Motor neuron (in vitro differentiated cells): ENCODE measurements around the gene UBE2H. TPM values are rescaled to one million over a fixed set of nuclear protein-coding genes. Genes with fewer than 3 reads are reported as not detected.

Experiments used
- ATAC-seq, 8 experiments: fragments of 200-7000 bp; cut with Tn5 transposase; replicated peaks in 6 of 8; 2 replicates each; pipeline ENCODE4 v1.8.0; 2021; ENCODE audit warnings: mild to moderate bottlenecking in 8 of 8, moderate library complexity in 8 of 8
- H3K27ac ChIP-seq, 2 donors: fragments of 250-450 bp; sonication (Bioruptor Pico); 2 replicates each; pipeline ENCODE4 v1.9.0; 2021; ENCODE audit warnings: antibody characterized with exemption in 2 of 2, mild to moderate bottlenecking in 2 of 2, moderate library complexity in 1 of 2
- H3K4me1 ChIP-seq, 2 donors: fragments of 250-450 bp; sonication (Bioruptor Pico); replicated peaks in 1 of 2; 2 replicates each; pipeline ENCODE4 v1.6.1; 2021; ENCODE audit warnings: antibody characterized with exemption in 2 of 2, mild to moderate bottlenecking in 2 of 2, moderate library complexity in 1 of 2
- H3K4me3 ChIP-seq, 5 donors: fragments of 250-450 bp; sonication (Bioruptor Pico); 2 replicates each; pipeline ENCODE4 v1.9.0; 2021; ENCODE audit warnings: antibody characterized with exemption in 5 of 5, mild to moderate bottlenecking in 5 of 5, moderate library complexity in 4 of 5
- WGBS, 10 experiments: fragments of 450-650 bp; shearing (Covaris generic); methylation state at CpG; one replicate each; pipeline ENCODE4 v1.0.0; 2022; 5-methylcytosine and 5-hydroxymethylcytosine counted together
- in situ Hi-C, 9 experiments: fragments of 400-800 bp; cut with MboI; loops; one replicate each; pipeline ENCODE4 v1.15.0; 2021; ENCODE audit warnings: low sequenced_read_pairs in 9 of 9, low pct_unique_long_range_greater_than_20kb in 2 of 9; ENCODE audit not compliant: unreplicated experiment in 9 of 9
- total RNA-seq, 8 experiments: library from RNA; unstranded; fragments of 300-600 nt; gene quantifications; 2 replicates each; pipeline versions ENCODE4 v1.2.3 to v1.2.4, GENCODE V29; 2022

The UBE2H gene
- total RNA-seq, 8 experiments from 2014 or later = 29.4 to 114 (median 47.6) TPM

- in situ Hi-C loops = no loop called here
- WGBS, 10 experiments = 71 to 100% (median 90%) methylated on average over 2 to 5 of the region's 9 CpGs; no CpG with 5 or more reads in 3 of the 10 experiments
- no peak for ATAC-seq
Measured at GRCh38 chr7:129914536-129915272, 38.1 kb downstream of the UBE2H start.

GRCh38 chr7:129913428-129913827 is 39.3 kb downstream of the UBE2H start:
- peaks cover 9 to 10% of the 10 kb centered on the region in 2 donors for H3K4me1 ChIP-seq
- in situ Hi-C loops = no loop called here
- no peak overlapping the region for H3K4me3 ChIP-seq
- ATAC-seq = no peak
- H3K27ac ChIP-seq = no peak overlapping the region
- WGBS, 10 experiments = 90 to 100% (median 97%) methylated on average over 1 to 2 of the region's 3 CpGs; no CpG with 5 or more reads in 6 of the 10 experiments

More at GRCh38 chr7:129914536-129915272, 38.1 kb downstream of the UBE2H start:
- Histone ChIP-seq H3K4me1 (peaks cover 3 to 10% of the 10 kb centered on the region in 2 donors), H3K4me3 (no peak overlapping the region), H3K27ac (no peak overlapping the region)

GRCh38 chr7:129911790-129912189 is 41.0 kb downstream of the UBE2H start:
- H3K4me3 ChIP-seq = no peak overlapping the region
- H3K27ac ChIP-seq = no peak overlapping the region
- ATAC-seq = no peak
- in situ Hi-C loops = no loop called here
- peaks cover 0 to 18% of the 10 kb centered on the region in 2 donors for H3K4me1 ChIP-seq
- 47 to 100% (median 86%) methylated on average over 1 to 6 of the region's 6 CpGs; no CpG with 5 or more reads in 1 of the 10 experiments for WGBS, 10 experiments

DNA sequence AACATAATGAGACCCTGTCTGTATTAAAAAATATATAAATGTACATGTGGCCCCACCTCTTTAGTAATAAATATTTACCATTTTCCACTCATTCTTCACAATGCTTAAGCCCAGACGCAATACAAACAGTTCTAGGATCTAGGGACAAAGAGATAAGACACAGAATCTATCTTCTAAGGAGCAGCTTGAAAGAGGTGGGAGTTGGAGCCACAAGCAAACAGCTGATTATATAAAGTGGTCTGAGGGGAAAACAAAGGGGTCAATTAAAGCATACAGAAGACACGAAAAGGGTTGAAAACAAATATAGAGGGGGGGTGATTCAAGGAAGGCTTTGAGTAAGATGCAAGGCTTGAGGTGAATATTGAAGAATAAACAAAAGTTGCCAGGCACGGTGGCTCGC is 43.1 kb downstream of the UBE2H start:
- ATAC-seq = no peak
- H3K27ac ChIP-seq = no peak overlapping the region
- 86 to 96% (median 90%) methylated on average over 1 to 4 of the region's 4 CpGs; no CpG with 5 or more reads in 4 of the 10 experiments for WGBS, 10 experiments

DNA sequence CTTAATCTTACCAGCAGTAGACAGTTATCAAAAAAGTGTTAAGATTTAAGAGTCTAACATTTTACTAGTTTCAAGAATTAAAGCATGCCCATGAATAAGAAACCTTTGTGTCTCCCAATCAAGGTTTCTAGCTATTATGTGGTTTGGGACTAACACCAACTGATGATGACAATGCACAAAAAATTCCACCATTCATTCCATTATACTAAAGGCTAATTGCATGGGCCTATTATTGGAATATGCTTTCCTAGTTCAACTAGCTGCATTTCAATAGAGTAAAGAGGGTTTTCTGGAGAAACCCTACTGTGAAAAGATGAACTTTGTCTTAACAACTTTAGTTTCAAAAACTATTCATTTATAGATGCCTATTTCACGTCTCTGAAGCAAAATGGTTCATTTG is 44.6 kb downstream of the UBE2H start:
- peaks cover 0 to 15% of the 10 kb centered on the region in 2 donors for H3K4me1 ChIP-seq
- in situ Hi-C loops = no loop called here
- ATAC-seq = peak in 2 of 8 experiments; percentile 19 to 22
- no peak overlapping the region for H3K4me3 ChIP-seq
- H3K27ac ChIP-seq = no peak overlapping the region
- WGBS, 10 experiments = 0 to 71% (median 40%) methylated on average over 1 of the region's 1 CpG; no CpG with 5 or more reads in 3 of the 10 experiments

More for the DNA sequence above, 43.1 kb downstream of the UBE2H start:
- H3K4me1 ChIP-seq = peaks cover 0 to 15% of the 10 kb centered on the region in 2 donors
- in situ Hi-C loops = no loop called here
- H3K4me3 ChIP-seq = no peak overlapping the region

DNA sequence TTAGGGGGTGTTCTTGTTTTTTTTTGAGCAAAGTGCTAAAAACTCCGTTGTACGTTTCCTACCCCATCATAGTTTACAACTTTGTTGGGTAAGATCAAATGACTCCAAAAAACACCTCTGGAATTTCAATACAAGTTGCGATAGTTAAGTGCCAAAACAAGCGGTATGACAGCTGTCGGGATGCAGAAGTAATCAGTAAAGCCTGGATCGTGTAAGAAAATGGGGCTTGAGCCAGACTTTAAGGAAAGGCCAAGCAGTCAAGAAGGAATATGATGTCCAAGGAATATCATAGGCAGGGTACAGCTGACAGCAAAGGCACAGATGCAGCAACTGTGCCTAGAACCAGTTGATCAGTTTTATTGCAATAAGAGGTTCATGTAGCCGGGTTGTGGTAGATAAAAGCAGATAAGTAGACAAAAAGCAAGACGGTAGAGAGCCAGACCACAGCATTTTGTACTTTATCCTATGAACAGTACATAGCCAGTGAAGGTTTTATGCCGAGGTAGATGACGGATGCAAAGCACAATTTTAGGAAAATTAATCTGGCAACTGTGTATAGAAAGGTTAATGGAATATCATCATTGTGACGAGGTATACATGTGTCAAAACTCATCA is 45.5 kb downstream of the UBE2H start:
- Histone ChIP-seq H3K4me1 (peaks cover 0 to 15% of the 10 kb centered on the region in 2 donors), H3K27ac (no peak overlapping the region), H3K4me3 (no peak overlapping the region)
- in situ Hi-C loops = no loop called here
- 77 to 100% (median 92%) methylated on average over 1 to 11 of the region's 11 CpGs for WGBS, 10 experiments
- ATAC-seq = no peak

GRCh38 chr7:129906700-129907099 is 46.1 kb downstream of the UBE2H start:
- Histone ChIP-seq H3K27ac (no peak overlapping the region), H3K4me3 (no peak overlapping the region), H3K4me1 (peaks cover 0 to 15% of the 10 kb centered on the region in 2 donors)
- no peak for ATAC-seq
- 93 to 100% (median 100%) methylated on average over 1 to 5 of the region's 5 CpGs; no CpG with 5 or more reads in 1 of the 10 experiments for WGBS, 10 experiments
- in situ Hi-C loops = no loop called here

- no peak overlapping the region for H3K4me3 ChIP-seq
Measured at GRCh38 chr7:129903935-129904334, 48.8 kb downstream of the UBE2H start.

DNA sequence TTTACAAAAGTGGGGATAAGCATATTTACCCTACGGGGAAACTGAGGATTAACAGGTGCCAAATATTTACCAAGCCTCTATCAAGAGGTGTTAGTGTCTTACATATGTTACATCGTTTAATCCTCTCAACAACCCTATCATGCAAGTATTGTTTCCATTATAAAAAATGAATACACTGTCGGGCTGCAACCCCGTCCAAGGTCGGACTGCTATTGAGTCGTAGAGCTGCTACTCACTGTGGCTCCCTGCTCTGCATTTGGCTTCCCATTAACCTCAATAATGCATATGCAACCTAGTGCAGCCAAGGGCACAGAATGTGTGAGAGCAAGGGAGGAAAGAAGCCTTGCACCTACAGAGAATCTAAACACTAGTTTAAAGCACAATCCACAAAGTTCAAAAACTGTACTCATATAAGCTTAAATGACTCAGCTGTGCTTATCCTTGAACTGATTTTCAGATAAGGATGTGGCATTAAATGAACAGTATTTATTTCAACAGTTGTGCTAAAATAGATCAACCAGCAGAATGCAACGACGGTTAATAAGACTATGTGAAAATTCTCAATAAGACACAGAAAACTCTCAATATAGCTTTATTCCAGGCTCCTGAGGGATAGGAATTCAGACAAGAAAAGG is 49.9 kb downstream of the UBE2H start:
- 75 to 100% (median 93%) methylated on average over 2 to 7 of the region's 8 CpGs; no CpG with 5 or more reads in 3 of the 10 experiments for WGBS, 10 experiments
- H3K4me1 ChIP-seq = peaks cover 0 to 4% of the 10 kb centered on the region in 2 donors
- in situ Hi-C loops = no loop called here
- H3K4me3 ChIP-seq = no peak overlapping the region
- no peak overlapping the region for H3K27ac ChIP-seq
- no peak for ATAC-seq

More at GRCh38 chr7:129903935-129904334, 48.8 kb downstream of the UBE2H start:
- in situ Hi-C loops = no loop called here
- H3K4me1 ChIP-seq = peaks cover 0 to 14% of the 10 kb centered on the region in 2 donors
- no peak overlapping the region for H3K27ac ChIP-seq
- WGBS, 10 experiments = 93 to 98% (median 96%) methylated on average over 2 to 5 of the region's 5 CpGs; no CpG with 5 or more reads in 3 of the 10 experiments
- ATAC-seq = no peak

- in situ Hi-C loops = no loop called here
- peaks cover 0 to 5% of the 10 kb centered on the region in 2 donors for H3K4me1 ChIP-seq
- ATAC-seq = no peak
- 78 to 100% (median 94%) methylated on average over 2 to 5 of the region's 5 CpGs; no CpG with 5 or more reads in 2 of the 10 experiments for WGBS, 10 experiments
- H3K4me3 ChIP-seq = no peak overlapping the region
- H3K27ac ChIP-seq = no peak overlapping the region
Measured at GRCh38 chr7:129898502-129899160, 54.1 kb downstream of the UBE2H start.

GRCh38 chr7:129898007-129898406 is 54.8 kb downstream of the UBE2H start:
- Histone ChIP-seq H3K27ac (no peak overlapping the region), H3K4me1 (peaks cover 0 to 5% of the 10 kb centered on the region in 2 donors), H3K4me3 (no peak overlapping the region)
- ATAC-seq = no peak
- in situ Hi-C loops = no loop called here

GRCh38 chr7:129896568-129897382 is 56.0 kb downstream of the UBE2H start:
- ATAC-seq = no peak
- WGBS, 10 experiments = 50 to 100% (median 91%) methylated on average over 1 to 6 of the region's 6 CpGs
- H3K27ac ChIP-seq = no peak overlapping the region

More at GRCh38 chr7:129896568-129897382, 56.0 kb downstream of the UBE2H start:
- H3K4me3 ChIP-seq = no peak overlapping the region
- in situ Hi-C loops = no loop called here
- peaks cover 0 to 5% of the 10 kb centered on the region in 2 donors for H3K4me1 ChIP-seq
